GM21423 (cell line): Measurements from ENCODE around the gene DIS3L.
"Not testable (repeated sequence)": the region's sequence is repeated elsewhere in the genome, so short reads cannot be mapped to it uniquely, and the experiment has no call there.

Experiments used
- ATAC-seq: cut with Tn5 transposase; IDR thresholded peaks from one replicate; pipeline ENCODE4 v1.9.1; 2021; ENCODE audit warnings: mild to moderate bottlenecking, moderate library complexity; ENCODE audit not compliant: unreplicated experiment

The DIS3L gene

DNA sequence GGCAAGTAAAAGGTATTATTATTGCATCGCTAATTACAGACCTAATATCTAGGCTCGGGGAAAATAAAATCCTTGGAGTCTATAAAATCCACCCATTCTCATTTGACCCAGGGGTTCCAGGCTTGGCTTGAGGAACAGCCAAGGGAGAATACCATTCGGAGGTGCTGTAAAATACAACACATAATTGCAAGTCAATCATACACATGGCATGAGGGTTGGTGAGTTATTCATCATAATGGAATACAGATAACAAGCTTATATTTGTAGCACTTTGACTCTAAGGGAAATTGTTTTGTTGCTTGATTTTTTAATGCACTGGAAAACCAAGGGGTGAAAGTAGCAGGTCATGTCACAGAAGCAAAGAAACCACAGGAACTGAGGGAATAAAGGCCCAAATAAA, 16.8 kb upstream of the DIS3L start:
- ATAC-seq, result no peak

DNA sequence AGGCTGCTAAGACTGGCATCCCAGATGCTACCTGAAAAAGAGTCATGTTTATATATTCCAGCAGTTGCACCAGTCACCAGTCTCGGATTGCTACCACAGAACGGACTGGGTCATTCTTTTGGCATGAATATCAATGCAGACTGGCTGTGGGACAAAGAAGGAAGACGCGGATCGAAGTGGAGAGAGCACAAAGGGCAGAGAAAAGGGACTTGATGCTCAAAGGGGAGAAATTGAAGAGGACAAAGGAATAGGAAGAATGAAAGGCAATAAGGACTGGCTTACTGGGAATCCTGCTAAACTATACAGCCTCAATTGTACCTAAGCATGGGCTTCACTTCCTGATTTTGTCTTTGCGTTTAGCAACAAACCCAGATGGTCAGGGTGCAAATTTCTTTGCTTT, 15.3 kb upstream of the DIS3L start:
- ATAC-seq, result no peak

DNA sequence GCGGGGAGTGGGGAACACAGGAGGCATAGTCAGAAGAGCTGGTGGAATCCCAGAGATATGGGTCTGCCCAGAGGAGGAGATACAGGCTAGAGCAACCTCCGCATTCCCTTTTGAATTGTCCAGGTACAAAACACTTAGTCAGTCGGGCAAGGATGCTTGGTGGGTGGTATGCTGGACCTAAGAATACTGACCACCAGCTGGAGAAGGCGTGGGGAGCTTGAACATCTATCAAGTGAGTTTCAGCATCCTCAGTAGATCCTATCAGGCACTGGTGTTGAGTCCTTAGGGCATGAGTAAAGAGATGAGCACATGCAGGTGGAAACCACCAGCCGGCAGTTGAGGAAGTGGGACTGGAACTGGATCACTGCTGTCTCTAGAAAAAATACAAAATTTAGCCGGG, 14.7 kb upstream of the DIS3L start:
- no peak for ATAC-seq

DNA sequence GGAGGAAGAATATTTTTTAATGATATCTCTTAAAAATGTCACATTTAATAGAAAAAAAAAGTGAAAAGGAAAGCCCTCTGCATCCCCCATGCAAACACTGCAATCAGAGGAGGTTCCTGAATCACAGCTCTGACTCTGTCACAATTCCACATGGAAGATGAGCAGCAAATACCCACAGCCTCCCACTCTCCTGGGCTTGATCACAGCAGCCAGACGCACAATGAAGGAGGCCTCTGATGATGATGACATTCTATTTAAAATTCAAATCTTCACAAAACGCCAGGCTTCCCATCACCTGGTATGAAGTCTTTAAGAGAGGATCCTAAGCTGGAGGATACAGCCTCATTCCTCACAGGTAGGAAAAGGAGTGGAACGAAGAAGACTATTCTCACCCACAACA, 9.1 kb upstream of the DIS3L start:
- no peak for ATAC-seq

DNA sequence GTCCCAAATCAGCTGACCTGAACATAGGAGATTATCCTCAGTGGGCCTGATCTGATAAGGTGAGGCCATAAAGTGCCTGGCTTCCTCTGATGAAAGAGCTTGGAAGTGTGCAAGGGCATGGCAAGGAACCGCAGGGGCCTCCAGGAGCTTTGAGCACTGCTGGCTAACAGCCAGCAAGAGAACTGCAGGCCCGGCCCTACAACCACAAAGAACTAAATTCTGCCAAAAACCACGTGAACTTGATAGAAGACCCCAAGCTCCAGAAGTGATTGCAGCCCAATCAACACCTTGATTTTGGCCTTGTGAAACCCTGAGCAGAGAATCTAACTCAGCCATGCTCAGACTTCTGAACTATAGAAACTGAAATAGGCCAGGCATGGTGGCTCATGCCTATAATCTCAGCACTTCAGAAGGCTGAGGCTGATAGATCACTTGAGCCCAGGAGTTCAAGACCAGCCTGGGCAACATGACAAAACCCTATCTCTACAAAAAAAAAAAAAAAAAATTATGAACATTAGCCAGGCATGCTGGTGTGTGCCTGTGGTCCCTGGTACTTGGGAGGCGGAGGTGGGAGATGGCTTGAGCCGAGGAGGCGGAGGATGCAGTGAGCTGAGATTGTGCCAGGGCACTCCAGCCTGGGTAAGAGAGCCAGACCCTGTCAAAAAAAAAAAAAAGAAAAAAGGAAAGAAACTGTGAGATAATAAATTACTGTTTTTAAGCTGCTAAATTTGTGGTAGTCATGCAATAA, 7.7 kb upstream of the DIS3L start:
- ATAC-seq, result no peak

DNA sequence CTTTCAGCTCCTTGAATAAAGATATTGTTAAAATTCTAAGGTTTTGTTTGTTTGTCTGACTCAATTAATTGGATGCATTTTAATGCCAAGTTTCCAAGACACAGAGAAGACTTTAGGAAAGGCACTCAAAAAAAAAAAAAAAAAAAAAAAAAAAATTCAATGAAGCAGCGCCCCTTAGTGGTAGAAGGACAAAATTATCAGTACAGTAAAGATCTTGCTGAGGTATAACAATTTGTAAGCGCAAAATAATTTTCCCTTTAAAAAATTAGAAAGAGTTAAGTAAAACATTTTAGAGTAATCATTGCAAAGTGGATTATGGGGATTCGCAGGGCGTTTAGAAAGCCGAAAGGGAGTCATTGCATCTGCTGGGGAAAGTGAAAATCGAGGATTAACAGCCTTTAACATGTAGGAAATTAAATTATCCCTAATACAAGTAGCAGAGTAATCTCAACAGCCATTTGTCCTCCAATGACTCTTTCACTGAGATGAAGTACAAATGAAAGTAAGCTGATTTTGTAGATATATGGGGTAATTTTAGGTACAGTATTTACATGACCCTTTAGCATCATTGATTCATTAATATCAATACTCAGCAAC, 5.8 kb upstream of the DIS3L start:
- no peak for ATAC-seq

DNA sequence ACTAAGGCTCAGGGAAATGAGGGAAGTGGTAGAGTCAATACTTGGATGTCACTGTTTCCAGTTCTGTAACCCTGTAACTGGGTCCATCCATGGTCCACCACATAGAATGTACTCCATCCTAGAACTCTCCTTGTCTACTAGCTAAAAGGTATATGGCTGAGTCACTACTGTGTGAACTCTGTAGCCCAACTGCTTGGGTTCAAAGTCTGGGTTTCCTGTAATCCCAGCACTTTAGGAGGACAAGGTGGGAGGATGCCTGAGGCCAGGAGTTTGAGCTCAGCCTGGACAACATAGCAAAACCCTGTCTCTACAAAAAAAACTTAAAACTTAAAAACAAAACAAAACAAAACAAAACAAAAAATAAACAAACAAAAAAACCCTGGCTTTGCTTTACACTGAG, 5.3 kb upstream of the DIS3L start:
- no peak for ATAC-seq

DNA sequence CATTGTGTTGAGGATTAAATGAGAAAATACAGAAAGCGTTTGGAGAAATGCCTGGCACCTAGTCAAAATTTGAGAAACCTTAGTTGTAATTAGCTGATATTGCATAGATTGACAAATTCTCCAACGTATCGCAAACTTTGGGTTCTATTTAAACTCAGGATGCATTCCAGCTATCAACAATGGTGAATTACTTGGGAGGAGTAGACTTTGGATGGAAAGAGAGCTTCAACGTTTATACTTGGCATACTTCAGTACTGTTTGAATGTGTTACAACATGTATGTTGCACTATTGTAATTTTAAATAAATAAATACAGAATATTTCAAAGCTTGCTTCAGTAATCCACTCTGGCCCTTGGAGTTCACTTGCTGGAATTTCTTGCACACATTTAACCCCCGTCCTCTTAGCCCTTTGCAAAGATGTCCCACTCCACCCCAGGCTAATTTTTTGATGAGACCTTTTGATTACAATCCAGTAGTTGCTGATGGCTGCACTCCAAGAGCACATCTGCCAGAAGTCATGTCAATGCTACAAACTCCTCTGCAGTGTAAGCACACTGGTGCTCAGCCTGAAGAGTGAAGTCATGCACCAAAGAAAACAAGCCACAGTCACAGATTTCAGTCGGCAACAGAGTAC, 4.7 kb upstream of the DIS3L start:
- no peak for ATAC-seq

DNA sequence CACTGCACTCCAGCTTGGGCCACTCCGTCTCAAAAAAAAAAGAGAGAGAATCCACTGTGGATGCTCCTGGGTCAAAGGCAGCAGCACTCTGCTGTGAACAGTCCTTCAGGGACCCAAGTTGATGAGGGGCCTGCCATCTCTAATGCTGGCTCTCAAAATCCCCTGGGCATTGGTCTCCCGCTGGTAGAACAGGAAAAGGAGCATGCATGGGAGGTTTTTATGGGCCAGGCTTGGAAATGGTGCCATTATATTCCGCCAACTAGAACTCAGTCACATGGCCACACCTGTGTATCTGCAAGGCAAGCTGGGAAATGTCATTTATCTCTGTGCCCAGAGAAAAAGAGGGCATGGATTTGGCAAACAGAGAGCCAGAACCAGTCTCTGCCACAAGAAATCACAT, 3.4 kb upstream of the DIS3L start:
- no peak for ATAC-seq

DNA sequence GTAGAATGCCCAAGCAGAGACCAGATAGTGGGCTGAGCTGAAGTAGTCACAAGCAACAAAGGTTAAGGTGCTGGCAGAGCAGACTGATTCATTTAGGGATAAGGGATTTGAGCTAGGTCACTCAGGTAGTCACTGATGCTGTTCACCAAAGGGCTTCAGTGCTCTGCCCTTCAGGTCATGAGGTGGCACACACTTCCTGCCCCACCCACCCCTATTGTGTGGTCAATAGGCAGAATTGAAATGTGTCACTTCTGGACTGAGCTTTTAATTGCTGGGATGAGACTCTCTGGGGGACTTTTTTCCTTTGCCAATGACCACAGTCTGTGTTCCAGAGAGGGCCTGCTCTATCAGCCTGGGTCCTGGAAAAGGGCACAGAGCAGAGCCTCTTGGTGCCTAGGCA, 2.9 kb upstream of the DIS3L start:
- no peak for ATAC-seq

DNA sequence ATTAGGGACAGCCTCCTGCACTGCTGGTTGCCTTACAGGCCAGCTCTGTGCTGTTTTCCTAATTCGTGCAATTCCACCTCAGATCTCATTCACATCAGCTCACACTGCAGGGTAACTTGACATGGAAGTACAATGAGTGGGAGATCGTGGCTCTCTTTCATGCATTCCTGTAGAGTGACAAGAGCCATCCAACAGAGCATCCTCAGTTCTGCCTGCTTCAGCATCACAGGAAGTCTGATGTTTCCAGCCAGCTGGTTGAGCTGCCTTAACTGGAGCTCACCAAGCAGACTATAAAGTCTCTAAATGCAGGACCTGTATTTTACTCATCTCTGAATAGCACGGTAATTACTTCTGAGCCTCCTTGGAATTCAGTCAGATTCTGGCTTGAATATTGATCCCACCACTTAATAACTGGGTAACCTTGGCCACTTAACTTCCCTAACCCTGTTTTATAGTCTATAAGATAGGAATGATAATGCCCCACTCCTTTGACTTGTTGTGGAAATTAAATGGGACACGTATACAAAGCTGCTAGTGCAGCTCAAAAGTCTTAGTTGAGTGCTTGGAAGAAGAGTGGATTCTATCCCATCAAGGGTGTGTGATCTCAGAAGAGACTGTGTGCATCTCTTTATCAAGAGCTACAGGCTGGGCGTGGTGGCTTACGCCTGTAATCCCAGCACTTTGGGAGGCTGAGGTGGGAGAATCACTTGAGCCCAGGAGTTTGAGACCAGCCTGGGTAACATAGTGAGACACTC, 1.4 kb upstream of the DIS3L start:
- no peak for ATAC-seq

DNA sequence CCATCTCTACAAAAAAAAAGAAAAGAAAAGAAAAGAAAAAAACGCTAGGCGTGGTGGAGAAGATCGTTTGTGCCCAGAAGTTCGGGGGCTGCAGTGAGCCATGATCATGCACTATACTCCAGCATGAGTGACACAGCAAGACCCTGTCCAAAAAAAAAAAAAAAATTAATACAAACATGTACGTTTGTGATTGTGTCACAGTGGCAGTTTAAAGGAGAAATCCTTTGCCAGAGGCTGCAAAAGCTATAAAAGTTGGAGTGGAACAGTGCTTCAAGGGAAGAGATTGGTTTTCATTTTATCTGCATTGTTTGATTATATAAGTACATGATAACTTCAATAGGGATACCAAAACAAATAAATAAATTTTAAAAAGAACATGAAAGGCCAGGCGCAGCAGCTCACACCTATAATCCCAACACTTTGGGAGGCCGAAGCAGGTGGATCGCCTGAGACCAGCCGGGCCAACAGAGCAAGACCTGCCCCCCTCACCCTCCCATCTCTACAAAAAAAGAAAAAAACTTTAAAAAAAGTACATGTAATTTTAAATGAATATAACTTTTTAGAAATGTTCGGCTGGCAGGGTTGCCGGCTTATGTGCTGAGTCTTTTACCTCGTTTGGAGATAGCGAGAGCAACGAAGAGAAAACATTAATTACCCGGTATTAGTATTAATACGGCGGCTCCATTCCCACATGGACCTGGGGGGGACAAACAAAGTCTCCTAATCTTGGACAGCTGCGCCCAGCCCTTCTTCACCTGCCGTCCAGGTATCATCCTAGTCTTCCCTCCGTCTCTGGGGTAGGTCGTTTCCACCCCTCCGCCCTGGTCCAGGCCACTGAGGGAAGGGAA, 573 bp upstream of the DIS3L start:
- no peak for ATAC-seq

DNA sequence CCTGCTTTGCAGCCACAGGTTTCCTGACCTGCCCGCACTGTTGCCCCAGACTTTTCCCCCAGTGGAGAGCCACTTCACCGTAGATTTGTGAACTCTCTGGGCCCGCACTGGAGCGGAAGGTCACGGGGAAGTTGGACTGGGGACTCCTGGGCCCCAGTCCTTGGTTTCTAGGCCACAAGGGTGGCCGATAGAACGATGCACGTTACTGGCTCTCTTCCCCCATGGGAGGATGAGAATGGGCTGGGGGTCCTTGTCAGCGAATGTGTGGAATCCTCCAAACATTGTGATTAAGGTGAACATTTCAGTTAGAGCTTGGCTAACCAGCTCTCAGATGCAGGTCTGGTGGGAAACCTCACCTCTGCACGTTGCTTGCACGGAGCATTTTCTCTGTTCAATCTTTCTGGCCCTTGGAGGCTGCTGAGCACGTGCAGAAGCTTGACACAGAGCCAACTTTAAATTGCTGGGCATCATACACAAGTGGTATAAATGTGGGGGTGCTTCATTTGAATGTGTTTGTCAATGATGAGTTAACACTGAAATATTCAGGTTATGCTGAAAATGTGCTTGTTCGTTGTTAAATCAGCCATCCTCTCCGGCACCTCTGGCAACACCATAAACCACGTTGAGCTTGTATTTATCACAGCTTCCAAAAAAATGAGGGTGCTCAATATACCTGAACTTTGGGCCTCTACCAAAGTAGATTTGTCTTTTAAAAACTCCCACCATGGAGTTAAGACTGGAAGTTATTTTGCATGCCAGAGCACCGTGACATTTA, 976 bp downstream of the DIS3L start:
- ATAC-seq, result peak; percentile 17

DNA sequence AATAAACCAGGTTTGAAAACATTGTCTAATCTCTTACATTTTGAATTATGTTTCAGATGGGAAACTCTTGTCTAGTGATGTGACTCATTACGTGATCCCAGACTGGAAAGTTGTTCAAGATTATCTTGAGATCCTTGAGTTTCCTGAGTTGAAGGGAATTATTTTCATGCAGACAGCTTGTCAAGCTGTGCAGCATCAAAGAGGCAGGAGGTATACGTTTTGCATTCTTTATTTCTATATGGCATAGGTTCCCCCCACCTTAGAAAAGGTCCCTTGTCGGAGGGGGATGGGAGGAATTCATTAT, 1.5 kb downstream of the DIS3L start:
- ATAC-seq, result no peak

DNA sequence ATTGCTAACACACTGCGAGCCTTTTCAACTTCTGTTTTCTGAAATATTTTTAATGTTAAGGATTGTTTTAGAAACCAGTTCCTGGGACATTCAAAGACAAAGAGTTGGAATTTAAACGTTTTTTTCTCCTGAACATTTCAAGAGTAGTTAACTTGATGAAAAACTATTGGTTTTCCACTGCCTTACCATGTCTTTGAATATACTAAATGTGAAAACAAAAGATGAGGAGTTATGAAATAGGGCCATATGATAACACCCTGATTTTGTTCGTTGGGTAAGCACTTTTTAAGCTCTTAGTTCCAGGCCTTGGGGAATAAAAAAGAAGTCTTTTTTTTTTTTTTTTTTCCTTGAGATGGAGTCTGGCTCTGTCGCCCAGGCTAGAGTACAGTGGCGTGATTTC, 2.8 kb downstream of the DIS3L start:
- ATAC-seq, result no peak

DNA sequence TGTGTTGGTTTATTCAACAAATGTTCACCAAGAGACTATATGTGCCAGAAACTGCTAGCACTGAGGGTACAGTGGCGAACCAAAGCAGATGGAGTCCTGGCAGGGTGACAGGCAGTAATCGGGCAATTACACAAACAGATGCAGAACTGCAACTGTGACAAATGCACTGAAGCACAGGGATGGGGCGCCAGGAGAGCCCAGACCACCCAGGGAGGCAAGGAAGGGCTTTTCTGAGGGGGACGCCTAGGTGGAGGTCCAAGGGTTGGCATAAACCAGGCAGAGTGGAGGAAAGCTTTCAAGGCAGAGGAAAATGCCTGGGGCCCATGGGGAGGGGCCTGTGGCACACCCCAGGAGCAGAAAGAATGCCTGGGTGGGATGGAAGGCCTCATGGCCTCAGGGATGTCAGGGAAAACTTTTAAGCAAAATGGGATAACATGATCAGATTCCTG, 5.5 kb downstream of the DIS3L start:
- ATAC-seq, result no peak

DNA sequence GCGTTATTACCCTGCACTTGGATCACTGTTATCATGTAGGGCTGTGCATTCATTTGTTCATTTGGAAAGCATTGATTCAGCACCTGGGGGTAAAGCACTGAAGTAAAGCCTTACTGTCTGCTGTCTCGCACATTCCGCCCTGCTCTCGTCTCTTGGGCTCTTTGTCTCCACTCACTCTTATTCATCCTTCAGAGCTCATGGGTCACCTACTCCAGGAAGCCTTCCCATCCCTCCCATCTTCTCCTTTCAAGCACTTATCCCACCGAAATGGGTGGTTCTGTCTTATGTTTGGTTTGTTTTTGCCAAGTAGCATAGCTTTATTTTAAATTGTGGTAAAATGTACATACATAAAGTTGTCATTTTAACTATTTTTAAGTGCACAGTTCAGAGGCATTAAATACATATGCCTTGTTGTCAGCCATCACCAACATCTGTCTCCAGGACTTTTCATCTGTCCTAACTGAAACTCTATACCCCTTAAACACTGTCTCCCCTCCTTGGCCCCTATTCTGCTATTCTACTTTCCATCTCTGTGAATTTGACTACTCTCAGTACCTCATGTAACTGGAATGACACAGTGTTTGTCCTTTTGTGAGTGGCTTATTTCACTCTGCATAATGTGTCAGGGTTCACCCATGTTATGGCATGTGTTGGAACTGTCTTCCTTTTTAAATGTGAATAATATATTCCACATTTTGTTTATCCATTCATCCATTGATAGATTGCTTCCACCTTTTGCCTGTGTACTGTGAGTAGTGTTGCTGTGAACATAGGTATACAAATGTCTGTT, 9.3 kb downstream of the DIS3L start:
- ATAC-seq, result no peak

DNA sequence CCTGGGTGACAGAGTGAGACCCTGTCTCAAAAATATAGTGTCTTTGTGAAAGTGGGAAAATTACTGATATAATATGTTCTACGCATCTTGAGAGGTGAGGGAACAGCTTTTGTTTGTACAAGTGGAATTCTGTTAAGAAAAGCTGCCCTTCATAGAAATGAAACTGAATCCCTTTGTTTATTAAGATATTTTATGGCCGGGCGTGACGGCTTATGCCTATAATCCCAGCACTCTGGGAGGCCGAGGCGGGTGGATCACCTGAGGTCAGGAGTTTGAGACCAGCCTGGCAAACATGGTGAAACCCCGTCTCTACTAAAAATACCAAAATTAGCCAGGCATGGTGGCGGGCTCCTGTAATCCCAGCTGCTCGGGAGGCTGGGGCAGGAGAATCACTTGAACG, 11.1 kb downstream of the DIS3L start:
- not testable (repeated sequence) for ATAC-seq

DNA sequence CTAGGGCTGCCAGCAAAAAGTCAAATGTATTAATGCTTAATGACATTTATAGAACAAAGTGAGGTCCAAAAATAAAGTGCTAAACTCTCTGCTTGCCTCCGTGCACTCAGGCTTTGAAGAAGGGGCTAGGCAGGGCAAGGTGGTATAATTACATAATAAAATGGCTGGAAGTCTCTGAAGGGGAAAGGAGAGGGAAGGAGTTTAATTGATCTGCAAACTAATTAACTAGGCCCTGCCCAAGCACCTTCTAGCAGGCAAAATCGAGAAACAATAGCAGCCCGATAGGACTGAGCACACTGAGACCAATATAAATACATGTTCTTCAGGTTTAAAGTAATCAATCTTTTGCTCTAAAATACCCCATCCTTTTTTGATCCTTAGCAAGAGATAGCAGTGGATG, 13.0 kb downstream of the DIS3L start:
- ATAC-seq, result no peak
